Measurements from ENCODE around the gene RIN1. TPM values are rescaled to one million over a fixed set of nuclear protein-coding genes. Genes with fewer than 3 reads are reported as not detected.

The RIN1 gene
- polyA plus RNA-seq, 1 experiment = 6.7 TPM

DNA sequence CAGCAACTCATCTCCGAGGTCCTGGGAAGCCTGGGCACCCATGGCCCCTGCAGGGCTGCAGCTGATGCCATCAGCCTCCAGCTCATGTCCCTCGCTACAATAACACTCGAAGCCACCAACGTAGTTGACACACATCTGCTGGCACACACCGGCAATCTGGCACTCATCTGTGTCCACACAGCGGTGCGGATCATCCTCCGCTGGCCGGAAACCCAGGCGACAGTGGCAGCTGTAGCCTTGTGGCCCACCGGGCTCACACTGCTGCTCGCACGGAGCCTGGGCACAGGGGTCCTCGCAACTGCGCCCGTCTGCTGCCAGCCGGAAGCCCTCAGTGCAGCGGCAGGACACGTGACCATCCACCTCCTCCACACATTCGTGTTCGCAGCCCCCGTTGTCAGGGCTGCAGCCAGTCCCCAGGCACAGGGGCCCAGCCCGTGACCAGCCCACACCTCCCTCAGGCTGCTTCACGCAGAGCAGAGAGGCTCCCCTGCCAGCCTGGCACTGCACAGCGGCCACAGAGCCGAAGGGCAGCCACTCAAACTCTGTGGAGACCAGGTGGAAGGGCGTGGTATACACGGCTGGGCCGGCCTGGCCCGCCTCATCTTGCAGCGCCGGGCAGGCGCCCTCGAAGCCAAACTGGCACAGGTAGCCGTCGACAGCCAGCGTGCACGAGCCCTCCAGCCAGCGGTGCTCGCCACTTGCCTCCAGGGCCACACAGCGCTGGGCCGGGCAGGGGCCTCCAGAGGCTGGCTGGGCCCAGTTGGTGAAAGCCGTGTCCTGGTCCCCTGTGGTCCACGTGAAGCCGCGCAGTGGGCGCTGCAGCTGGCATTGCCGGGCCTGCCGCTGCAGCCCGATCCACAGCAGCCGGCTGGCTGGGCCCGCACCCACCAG is 20.1 kb downstream of the RIN1 start:
- ChIA-PET POLR2A (interaction anchor here (0.6 to 2.8 kb wide), 11 partner anchors 9 to 180 kb away, joined by 3 to 56 read pairs (median 5); partner anchors contain the start of genes B4GAT1, RIN1 and YIF1A), CTCF (interaction anchor here (0.6 to 1.0 kb wide), 4 partner anchors 11 to 36 kb away, joined by 4 to 6 read pairs (median 5); partner anchors contain the start of gene RIN1)
- TF ChIP-seq, protein P1, sequence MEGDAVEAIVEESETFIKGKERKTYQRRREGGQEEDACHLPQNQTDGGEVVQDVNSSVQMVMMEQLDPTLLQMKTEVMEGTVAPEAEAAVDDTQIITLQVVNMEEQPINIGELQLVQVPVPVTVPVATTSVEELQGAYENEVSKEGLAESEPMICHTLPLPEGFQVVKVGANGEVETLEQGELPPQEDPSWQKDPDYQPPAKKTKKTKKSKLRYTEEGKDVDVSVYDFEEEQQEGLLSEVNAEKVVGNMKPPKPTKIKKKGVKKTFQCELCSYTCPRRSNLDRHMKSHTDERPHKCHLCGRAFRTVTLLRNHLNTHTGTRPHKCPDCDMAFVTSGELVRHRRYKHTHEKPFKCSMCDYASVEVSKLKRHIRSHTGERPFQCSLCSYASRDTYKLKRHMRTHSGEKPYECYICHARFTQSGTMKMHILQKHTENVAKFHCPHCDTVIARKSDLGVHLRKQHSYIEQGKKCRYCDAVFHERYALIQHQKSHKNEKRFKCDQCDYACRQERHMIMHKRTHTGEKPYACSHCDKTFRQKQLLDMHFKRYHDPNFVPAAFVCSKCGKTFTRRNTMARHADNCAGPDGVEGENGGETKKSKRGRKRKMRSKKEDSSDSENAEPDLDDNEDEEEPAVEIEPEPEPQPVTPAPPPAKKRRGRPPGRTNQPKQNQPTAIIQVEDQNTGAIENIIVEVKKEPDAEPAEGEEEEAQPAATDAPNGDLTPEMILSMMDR (IDR thresholded peaks at IDR 0.05; ENCODE audit: low read depth, low read length) = no peak
- peak overlapping the region; percentile 21 for H3K27ac ChIP-seq (ENCODE audit: low read depth, low read length)
- no peaks in the 10 kb centered on the region for H3K27me3 ChIP-seq (ENCODE audit: control insufficient read depth, insufficient read depth, low read length)
- DNase-seq (ENCODE audit: low read depth, low spot score) = no peak
- H3K4me3 ChIP-seq (ENCODE audit: low read depth, low read length) = peak overlapping the region; percentile 87
- peaks cover 8% of the 10 kb centered on the region; the same call in 1 of the 2 replicates for H3K9me3 ChIP-seq (ENCODE audit: control insufficient read depth, insufficient read depth, low read length)

DNA sequence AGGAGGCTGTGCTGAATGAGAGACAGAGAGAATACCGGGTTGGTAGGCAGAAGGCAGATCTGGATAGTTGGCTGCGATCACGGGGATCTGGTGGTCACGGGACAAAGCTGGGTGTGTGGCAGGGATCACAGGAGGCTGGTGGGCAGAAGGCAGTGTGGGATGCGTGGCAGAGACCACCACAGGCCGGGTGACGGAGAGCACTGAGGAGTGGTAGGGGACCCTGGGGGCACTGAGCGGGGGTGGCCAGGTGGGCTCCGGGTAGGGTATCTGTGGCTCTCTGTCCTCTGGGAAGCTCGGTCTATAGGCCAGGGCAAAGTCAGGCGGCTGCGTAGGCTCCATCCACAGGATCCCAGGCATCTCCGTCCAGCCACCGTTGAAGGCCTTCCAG is 20.7 kb downstream of the RIN1 start:
- Histone ChIP-seq H3K9me3 (ENCODE audit: control insufficient read depth, insufficient read depth, low read length) (peaks cover 8% of the 10 kb centered on the region; the same call in 1 of the 2 replicates), H3K4me3 (ENCODE audit: low read depth, low read length) (peak overlapping the region; percentile 87)
- DNase-seq (ENCODE audit: low read depth, low spot score) = no peak

DNA sequence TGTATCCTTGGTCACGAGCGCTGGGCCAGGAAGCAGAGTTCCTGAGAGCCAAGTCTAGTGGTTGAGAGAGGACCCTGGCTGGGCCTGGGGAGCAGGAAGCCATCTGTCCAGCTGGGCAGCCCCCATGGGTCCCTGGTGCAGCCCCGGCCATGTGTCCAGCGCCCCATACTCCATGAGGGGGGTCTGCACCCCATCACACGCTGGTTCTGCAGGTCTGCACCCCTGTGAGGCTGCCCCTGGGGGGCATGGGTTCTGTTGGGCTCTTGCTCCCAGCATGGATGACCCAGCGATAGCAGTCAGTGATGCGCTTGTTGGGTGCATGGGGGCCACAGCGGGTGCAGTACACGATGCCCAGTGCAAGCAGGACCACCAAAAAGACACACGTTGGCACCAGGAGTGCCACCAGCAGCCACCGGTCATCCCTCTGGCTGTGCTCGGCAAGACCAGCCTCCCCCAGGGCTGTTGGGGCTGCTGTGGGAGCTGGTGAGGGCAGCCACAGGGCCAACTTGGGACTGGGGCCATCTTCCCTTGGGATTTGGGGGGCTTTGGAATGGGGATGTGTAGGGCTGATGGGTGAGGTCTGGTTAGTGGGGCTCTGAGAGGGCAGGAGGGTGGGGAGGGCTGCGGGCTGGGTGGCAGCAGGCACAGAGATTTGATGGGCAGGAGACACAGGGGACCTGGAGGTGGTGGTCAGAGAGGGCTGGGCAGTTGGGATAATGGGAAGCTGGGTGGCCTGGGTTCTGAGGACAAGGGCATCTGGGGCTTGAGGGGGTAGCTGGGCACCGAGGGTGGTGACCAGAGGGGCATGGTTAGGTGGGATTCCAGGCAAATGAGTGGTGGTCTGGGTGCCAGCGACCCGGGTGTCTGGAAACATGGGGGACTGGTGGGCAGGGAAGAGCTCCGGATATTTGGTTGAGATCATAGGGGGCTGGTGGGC is 21.4 kb downstream of the RIN1 start:
- H3K9me3 ChIP-seq (ENCODE audit: control insufficient read depth, insufficient read depth, low read length) = peaks cover 8% of the 10 kb centered on the region; the same call in 1 of the 2 replicates
- ChIA-PET POLR2A (interaction anchor here (1.5 to 1.9 kb wide), 2 partner anchors 12 to 20 kb away, joined by 5 read pairs; no protein-coding TSS in a partner anchor), CTCF (interaction anchor here (1.0 to 3.9 kb wide), 2 partner anchors 16 to 21 kb away, joined by 5 to 62 read pairs; partner anchors contain the start of gene RIN1)
- H3K4me3 ChIP-seq (ENCODE audit: low read depth, low read length) = peak overlapping the region; percentile 87
- H3K27ac ChIP-seq (ENCODE audit: low read depth, low read length) = peak overlapping the region; percentile 97
- DNase-seq (ENCODE audit: low read depth, low spot score) = no peak
- no peaks in the 10 kb centered on the region for H3K27me3 ChIP-seq (ENCODE audit: control insufficient read depth, insufficient read depth, low read length)
- TF ChIP-seq, protein P1 (IDR thresholded peaks at IDR 0.05; ENCODE audit: low read depth, low read length) = no peak

More for the DNA sequence above, 20.7 kb downstream of the RIN1 start:
- ChIA-PET POLR2A (interaction anchor here (1.5 to 1.9 kb wide), 3 partner anchors 11 to 20 kb away, joined by 5 to 10 read pairs (median 5); no protein-coding TSS in a partner anchor), CTCF (interaction anchor here (1.0 kb wide), 1 partner anchor 21 kb away, joined by 5 read pairs; the partner anchor contains the start of gene RIN1)
- Histone ChIP-seq H3K27me3 (ENCODE audit: control insufficient read depth, insufficient read depth, low read length) (no peaks in the 10 kb centered on the region), H3K27ac (ENCODE audit: low read depth, low read length) (peak overlapping the region; percentile 97)
- TF ChIP-seq, protein P1 (IDR thresholded peaks at IDR 0.05; ENCODE audit: low read depth, low read length) = no peak

DNA sequence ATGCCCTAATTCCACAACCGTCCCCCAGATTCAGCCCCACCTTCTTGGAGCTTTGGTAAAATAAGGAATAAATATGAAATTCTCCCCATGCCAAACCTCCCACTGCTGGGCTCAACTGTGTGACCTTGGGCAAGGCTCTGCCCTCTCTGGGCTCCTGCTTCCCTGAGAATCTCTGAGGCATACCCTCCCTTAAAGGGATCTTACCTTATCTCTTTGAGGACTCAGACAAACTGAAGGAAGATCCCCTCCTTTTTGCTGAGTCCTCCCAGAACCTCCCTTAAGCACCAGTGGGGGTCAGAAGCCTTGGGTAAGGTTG is 22.1 kb downstream of the RIN1 start:
- TF ChIP-seq, protein P1 (IDR thresholded peaks at IDR 0.05; ENCODE audit: low read depth, low read length) = no peak
- ChIA-PET CTCF (interaction anchor here (1.2 to 3.9 kb wide), 4 partner anchors 13 to 71 kb away, joined by 3 to 98 read pairs (median 37); partner anchors contain the start of gene YIF1A), POLR2A (interaction anchor here (1.6 to 3.1 kb wide), 6 partner anchors 11 to 34 kb away, joined by 5 to 99 read pairs (median 14); partner anchors contain the start of gene RIN1)
- peak overlapping the region; percentile 97 for H3K27ac ChIP-seq (ENCODE audit: low read depth, low read length)
- H3K4me3 ChIP-seq (ENCODE audit: low read depth, low read length) = peak overlapping the region; percentile 87
- H3K27me3 ChIP-seq (ENCODE audit: control insufficient read depth, insufficient read depth, low read length) = no peaks in the 10 kb centered on the region
- no peak for DNase-seq (ENCODE audit: low read depth, low spot score)
- H3K9me3 ChIP-seq (ENCODE audit: control insufficient read depth, insufficient read depth, low read length) = peaks cover 8% of the 10 kb centered on the region; the same call in 1 of the 2 replicates

All from AG04450 (cell line).